ENCODE results near the gene FREM3. TPM values are rescaled to one million over a fixed set of nuclear protein-coding genes. Genes with fewer than 3 reads are reported as not detected.
A peak's percentile ranks its signal among the peaks of the same experiment; 100 is the strongest.
"Not testable (repeated sequence)": the region's sequence is repeated elsewhere in the genome, so short reads cannot be mapped to it uniquely, and the experiment has no call there.

Gene FREM3
- total RNA-seq, 1 experiment from 2014 or later, result 0.15 TPM

- TF ChIP-seq ZSCAN18 (CRISPR knock-in tag; IDR thresholded peaks at IDR 0.05) (no peak), EMX1 (CRISPR knock-in tag; IDR thresholded peaks at IDR 0.05) (no peak), GRHL2 (CRISPR knock-in tag; IDR thresholded peaks at IDR 0.05; ENCODE audit: insufficient replicate concordance, severe bottlenecking) (no peak), RORB (CRISPR knock-in tag; IDR thresholded peaks at IDR 0.05) (no peak)
Measured at GRCh38 chr4:143721317-143721716, 20.8 kb upstream of the FREM3 start (continued).

DNA sequence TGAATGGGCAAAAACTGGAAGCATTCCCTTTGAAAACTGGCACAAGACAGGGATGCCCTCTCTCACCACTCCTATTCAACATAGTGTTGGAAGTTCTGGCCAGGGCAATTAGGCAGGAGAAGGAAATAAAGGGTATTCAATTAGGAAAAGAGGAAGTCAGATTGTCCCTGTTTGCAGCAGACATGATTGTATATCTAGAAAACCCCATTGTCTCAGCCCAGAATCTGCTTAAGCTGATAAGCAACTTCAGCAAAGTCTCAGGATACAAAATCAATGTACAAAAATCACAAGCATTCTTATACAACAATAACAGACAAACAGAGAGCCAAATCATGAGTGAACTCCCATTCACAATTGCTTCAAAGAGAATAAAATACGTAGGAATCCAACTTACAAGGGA is 18.3 kb upstream of the FREM3 start:
- H3K27ac Mint-ChIP-seq; H3K9me3 Mint-ChIP-seq; CTCF ChIA-PET; H3K4me3 Mint-ChIP-seq; DNase-seq (ENCODE audit: low spot score); ATAC-seq; H3K36me3 Mint-ChIP-seq; H3K27me3 Mint-ChIP-seq (ENCODE audit: low read depth); POLR2A ChIA-PET: not testable (repeated sequence)
- peaks cover 19% of the 10 kb centered on the region for H3K4me1 Mint-ChIP-seq

DNA sequence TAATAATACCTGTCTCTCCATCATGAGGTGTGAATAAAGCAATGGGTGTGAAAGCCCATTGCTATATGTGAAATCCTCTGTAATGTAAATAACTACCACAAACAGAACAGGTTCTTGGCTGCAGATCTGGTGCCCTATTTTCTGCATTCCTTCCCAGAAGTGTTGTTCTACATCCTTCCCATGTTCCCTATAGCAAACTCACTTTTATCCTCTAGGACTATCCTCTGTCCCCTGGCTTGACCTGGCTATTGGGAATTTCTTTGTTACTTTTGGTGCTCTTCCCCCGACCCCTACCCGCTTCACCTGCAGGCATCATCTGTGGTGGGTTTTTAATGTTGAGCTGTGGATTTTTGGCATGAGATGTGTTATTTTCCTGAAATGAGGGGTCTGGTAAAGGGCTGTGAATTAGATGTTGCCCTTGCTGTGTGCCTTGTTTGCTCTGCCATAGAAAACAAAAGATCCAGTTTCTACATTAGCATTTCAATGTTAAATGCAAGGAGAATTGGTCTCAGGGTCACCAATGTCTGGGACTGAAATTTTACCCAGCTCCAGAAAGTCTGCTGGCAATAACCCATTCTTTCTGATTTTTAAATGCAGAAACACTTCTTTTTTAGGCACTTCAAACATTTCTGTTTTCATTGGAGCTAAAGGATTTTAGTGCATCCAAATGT is 13.6 kb upstream of the FREM3 start:
- CTCF ChIA-PET, result interaction anchor here (1.1 to 1.2 kb wide), 2 partner anchors 111 to 155 kb away, joined by 3 read pairs; no protein-coding TSS in a partner anchor
- Mint-ChIP-seq H3K4me3 (peak overlapping the region; percentile 36), H3K27ac (peak overlapping the region; percentile 96), H3K9me3 (no peaks in the 10 kb centered on the region; the same call in 1 of the 2 replicates), H3K4me1 (peaks cover 47% of the 10 kb centered on the region), H3K36me3 (no peaks in the 10 kb centered on the region; the same call in 1 of the 2 replicates), H3K27me3 (ENCODE audit: low read depth) (no peaks in the 10 kb centered on the region)
- no peak for DNase-seq (ENCODE audit: low spot score)
- POLR2A ChIA-PET, result no interaction called here
- peak; percentile 80 for ATAC-seq
- no peak for TF ChIP-seq SOX15 (CRISPR knock-in tag; IDR thresholded peaks at IDR 0.05)
- TF ChIP-seq ZNF219 (CRISPR knock-in tag; IDR thresholded peaks at IDR 0.05; ENCODE audit: borderline replicate concordance), result no peak
- TF ChIP-seq ZMAT4 (CRISPR knock-in tag; IDR thresholded peaks at IDR 0.05), result no peak
- TF ChIP-seq, protein P1, sequence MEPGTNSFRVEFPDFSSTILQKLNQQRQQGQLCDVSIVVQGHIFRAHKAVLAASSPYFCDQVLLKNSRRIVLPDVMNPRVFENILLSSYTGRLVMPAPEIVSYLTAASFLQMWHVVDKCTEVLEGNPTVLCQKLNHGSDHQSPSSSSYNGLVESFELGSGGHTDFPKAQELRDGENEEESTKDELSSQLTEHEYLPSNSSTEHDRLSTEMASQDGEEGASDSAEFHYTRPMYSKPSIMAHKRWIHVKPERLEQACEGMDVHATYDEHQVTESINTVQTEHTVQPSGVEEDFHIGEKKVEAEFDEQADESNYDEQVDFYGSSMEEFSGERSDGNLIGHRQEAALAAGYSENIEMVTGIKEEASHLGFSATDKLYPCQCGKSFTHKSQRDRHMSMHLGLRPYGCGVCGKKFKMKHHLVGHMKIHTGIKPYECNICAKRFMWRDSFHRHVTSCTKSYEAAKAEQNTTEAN (CRISPR knock-in tag; IDR thresholded peaks at IDR 0.05), result no peak

DNA sequence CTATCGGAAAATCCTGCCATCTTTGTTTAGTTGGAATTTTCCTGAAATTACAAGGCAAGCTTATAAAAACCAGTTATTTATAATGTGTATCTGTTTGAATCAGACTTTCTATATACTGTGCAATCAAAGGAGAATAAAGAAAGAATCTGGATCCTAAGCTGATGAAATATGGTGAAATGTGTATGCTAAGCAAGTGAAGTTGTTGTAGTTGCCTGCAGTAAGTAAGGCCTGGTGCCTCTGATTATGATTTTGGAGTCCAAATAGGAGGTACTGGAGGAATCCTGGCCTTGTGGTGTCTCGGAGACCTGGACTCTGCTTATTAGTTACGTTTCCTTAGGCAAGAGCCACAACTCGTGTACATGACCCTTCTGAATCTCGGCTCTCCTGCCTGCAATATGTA is 13.1 kb upstream of the FREM3 start:
- H3K27me3 Mint-ChIP-seq (ENCODE audit: low read depth), result no peaks in the 10 kb centered on the region
- ChIA-PET POLR2A (no interaction called here), CTCF (interaction anchor here (1.1 to 1.2 kb wide), 2 partner anchors 110 to 154 kb away, joined by 3 read pairs; no protein-coding TSS in a partner anchor)
- no peak for TF ChIP-seq CTCF (IDR thresholded peaks at IDR 0.05)
- ATAC-seq, result no peak
- H3K9me3 Mint-ChIP-seq, result no peaks in the 10 kb centered on the region; the same call in 1 of the 2 replicates
- no peaks in the 10 kb centered on the region; the same call in 1 of the 2 replicates for H3K36me3 Mint-ChIP-seq
- no peak for DNase-seq (ENCODE audit: low spot score)
- H3K4me3 Mint-ChIP-seq, result no peak overlapping the region
- peak overlapping the region; percentile 96 for H3K27ac Mint-ChIP-seq
- H3K4me1 Mint-ChIP-seq, result peaks cover 47% of the 10 kb centered on the region

- Mint-ChIP-seq H3K4me3 (no peak overlapping the region), H3K27me3 (ENCODE audit: low read depth) (no peaks in the 10 kb centered on the region), H3K27ac (no peak overlapping the region), H3K9me3 (peaks cover 8% of the 10 kb centered on the region), H3K36me3 (no peaks in the 10 kb centered on the region), H3K4me1 (peaks cover 47% of the 10 kb centered on the region)
- ATAC-seq (no peak), DNase-seq (ENCODE audit: low spot score) (no peak)
- ChIA-PET CTCF (no interaction called here), POLR2A (no interaction called here)
- TF ChIP-seq JUN (CRISPR knock-in tag; IDR thresholded peaks at IDR 0.05) (no peak), ZNF423 (CRISPR knock-in tag; IDR thresholded peaks at IDR 0.05) (no peak), USF2 (CRISPR knock-in tag; IDR thresholded peaks at IDR 0.05) (no peak), GRHL2 (CRISPR knock-in tag; IDR thresholded peaks at IDR 0.05; ENCODE audit: insufficient replicate concordance, severe bottlenecking) (no peak), NR2C2 (CRISPR knock-in tag; IDR thresholded peaks at IDR 0.05) (no peak), ZNF263 (CRISPR knock-in tag; IDR thresholded peaks at IDR 0.05; ENCODE audit: low read depth) (no peak), SP1 (CRISPR knock-in tag; conservative IDR thresholded peaks at IDR 0.05) (no peak)
- TF ChIP-seq, protein P2, sequence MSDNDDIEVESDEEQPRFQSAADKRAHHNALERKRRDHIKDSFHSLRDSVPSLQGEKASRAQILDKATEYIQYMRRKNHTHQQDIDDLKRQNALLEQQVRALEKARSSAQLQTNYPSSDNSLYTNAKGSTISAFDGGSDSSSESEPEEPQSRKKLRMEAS (CRISPR knock-in tag; IDR thresholded peaks at IDR 0.05), result no peak
- TF ChIP-seq, protein P1 (CRISPR knock-in tag; IDR thresholded peaks at IDR 0.05), result no peak
- TF ChIP-seq, protein P3, sequence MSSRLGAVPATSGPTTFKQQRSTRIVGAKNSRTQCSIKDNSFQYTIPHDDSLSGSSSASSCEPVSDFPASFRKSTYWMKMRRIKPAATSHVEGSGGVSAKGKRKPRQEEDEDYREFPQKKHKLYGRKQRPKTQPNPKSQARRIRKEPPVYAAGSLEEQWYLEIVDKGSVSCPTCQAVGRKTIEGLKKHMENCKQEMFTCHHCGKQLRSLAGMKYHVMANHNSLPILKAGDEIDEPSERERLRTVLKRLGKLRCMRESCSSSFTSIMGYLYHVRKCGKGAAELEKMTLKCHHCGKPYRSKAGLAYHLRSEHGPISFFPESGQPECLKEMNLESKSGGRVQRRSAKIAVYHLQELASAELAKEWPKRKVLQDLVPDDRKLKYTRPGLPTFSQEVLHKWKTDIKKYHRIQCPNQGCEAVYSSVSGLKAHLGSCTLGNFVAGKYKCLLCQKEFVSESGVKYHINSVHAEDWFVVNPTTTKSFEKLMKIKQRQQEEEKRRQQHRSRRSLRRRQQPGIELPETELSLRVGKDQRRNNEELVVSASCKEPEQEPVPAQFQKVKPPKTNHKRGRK (CRISPR knock-in tag; IDR thresholded peaks at IDR 0.05; ENCODE audit: borderline replicate concordance), result no peak
Measured at GRCh38 chr4:143712155-143712550, 11.7 kb upstream of the FREM3 start.
